Measurements from ENCODE around the gene OR14I1.

Gene OR14I1

GRCh38 chr1:248714248-248714647 is 11.7 kb upstream of the OR14I1 start:
- no peak for DNase-seq
- no peaks in the 10 kb centered on the region for H3K4me1 ChIP-seq
- TF ChIP-seq, protein P1, sequence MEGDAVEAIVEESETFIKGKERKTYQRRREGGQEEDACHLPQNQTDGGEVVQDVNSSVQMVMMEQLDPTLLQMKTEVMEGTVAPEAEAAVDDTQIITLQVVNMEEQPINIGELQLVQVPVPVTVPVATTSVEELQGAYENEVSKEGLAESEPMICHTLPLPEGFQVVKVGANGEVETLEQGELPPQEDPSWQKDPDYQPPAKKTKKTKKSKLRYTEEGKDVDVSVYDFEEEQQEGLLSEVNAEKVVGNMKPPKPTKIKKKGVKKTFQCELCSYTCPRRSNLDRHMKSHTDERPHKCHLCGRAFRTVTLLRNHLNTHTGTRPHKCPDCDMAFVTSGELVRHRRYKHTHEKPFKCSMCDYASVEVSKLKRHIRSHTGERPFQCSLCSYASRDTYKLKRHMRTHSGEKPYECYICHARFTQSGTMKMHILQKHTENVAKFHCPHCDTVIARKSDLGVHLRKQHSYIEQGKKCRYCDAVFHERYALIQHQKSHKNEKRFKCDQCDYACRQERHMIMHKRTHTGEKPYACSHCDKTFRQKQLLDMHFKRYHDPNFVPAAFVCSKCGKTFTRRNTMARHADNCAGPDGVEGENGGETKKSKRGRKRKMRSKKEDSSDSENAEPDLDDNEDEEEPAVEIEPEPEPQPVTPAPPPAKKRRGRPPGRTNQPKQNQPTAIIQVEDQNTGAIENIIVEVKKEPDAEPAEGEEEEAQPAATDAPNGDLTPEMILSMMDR (IDR thresholded peaks at IDR 0.05) = no peak
- no peaks in the 10 kb centered on the region for H3K9me3 ChIP-seq
- no peaks in the 10 kb centered on the region for H3K36me3 ChIP-seq
- intact Hi-C loops (cut with DNase I; ENCODE audit: low total_unique reads) = no loop called here
- no peak overlapping the region for H3K27ac ChIP-seq
- H3K4me3 ChIP-seq = no peak overlapping the region
- peaks cover 0 to 3% of the 10 kb centered on the region in 2 donors for H3K27me3 ChIP-seq

GRCh38 chr1:248710305-248710900 is 7.8 kb upstream of the OR14I1 start:
- no peak for DNase-seq
- TF ChIP-seq, protein P1 (IDR thresholded peaks at IDR 0.05) = no peak

DNA sequence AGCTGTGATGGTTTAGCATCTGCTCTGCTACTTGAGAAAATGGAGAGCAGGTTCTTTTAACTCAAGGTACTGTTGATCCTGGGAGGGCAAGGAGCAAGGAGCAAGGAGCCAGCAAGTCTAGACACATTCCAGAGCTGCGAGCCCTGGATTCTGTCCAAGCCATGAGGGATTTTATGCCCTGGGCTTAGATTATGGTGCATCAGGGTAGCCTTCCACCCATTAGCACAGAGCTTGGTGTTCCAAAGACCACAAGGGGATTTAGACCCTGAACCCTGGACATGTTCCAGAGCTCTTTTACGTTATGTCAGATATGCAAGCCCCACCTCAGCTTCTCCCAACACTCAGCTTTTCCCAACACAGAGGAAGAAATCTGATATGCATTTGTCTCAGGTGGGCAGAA is 2.0 kb upstream of the OR14I1 start:
- H3K27me3 ChIP-seq = no peaks in the 10 kb centered on the region
- H3K9me3 ChIP-seq = no peaks in the 10 kb centered on the region
- no peak overlapping the region for H3K4me3 ChIP-seq
- H3K27ac ChIP-seq = no peak overlapping the region
- TF ChIP-seq, protein P1 (IDR thresholded peaks at IDR 0.05) = no peak
- no peaks in the 10 kb centered on the region for H3K4me1 ChIP-seq
- DNase-seq = no peak
- no peaks in the 10 kb centered on the region for H3K36me3 ChIP-seq
- intact Hi-C loops (cut with DNase I; ENCODE audit: low total_unique reads) = no loop called here

More at GRCh38 chr1:248710305-248710900, 7.8 kb upstream of the OR14I1 start:
- H3K27me3 ChIP-seq = peaks cover 0 to 3% of the 10 kb centered on the region in 2 donors
- no peaks in the 10 kb centered on the region for H3K36me3 ChIP-seq
- no peak overlapping the region for H3K27ac ChIP-seq
- intact Hi-C loops (cut with DNase I; ENCODE audit: low total_unique reads) = no loop called here
- H3K4me1 ChIP-seq = no peaks in the 10 kb centered on the region
- no peak overlapping the region for H3K4me3 ChIP-seq
- H3K9me3 ChIP-seq = no peaks in the 10 kb centered on the region

GRCh38 chr1:248703674-248704073 is 1.1 kb upstream of the OR14I1 start:
- Histone ChIP-seq H3K27me3 (no peaks in the 10 kb centered on the region), H3K27ac (no peak overlapping the region), H3K4me3 (no peak overlapping the region), H3K4me1 (no peaks in the 10 kb centered on the region), H3K36me3 (no peaks in the 10 kb centered on the region), H3K9me3 (no peaks in the 10 kb centered on the region)
- TF ChIP-seq, protein P1 (IDR thresholded peaks at IDR 0.05) = no peak
- intact Hi-C loops (cut with DNase I; ENCODE audit: low total_unique reads) = no loop called here
- no peak for DNase-seq

GRCh38 chr1:248699099-248699498 is 3.5 kb downstream of the OR14I1 start:
- TF ChIP-seq, protein P1 (IDR thresholded peaks at IDR 0.05) = no peak
- intact Hi-C loops (cut with DNase I; ENCODE audit: low total_unique reads) = no loop called here
- H3K36me3 ChIP-seq = no peaks in the 10 kb centered on the region

GRCh38 chr1:248697907-248698306 is 4.7 kb downstream of the OR14I1 start:
- H3K9me3 ChIP-seq = no peaks in the 10 kb centered on the region
- no peak overlapping the region for H3K27ac ChIP-seq
- no peaks in the 10 kb centered on the region for H3K36me3 ChIP-seq
- no peak overlapping the region for H3K4me3 ChIP-seq
- DNase-seq = no peak
- H3K4me1 ChIP-seq = peaks cover 0 to 7% (median 0%) of the 10 kb centered on the region in 4 donors
- H3K27me3 ChIP-seq = no peaks in the 10 kb centered on the region
- TF ChIP-seq, protein P1 (IDR thresholded peaks at IDR 0.05) = no peak
- intact Hi-C loops (cut with DNase I; ENCODE audit: low total_unique reads) = no loop called here

More at GRCh38 chr1:248699099-248699498, 3.5 kb downstream of the OR14I1 start:
- no peak for DNase-seq
- H3K27me3 ChIP-seq = no peaks in the 10 kb centered on the region
- H3K4me1 ChIP-seq = peaks cover 0 to 7% (median 0%) of the 10 kb centered on the region in 4 donors
- no peaks in the 10 kb centered on the region for H3K9me3 ChIP-seq
- H3K27ac ChIP-seq = no peak overlapping the region
- H3K4me3 ChIP-seq = no peak overlapping the region
